NK-92 treated with Interleukin-12 subunit alpha and Interleukin-12 subunit beta, amount 100 ng/mL, for 24 hours (cell line): ENCODE data around the gene LEKR1.

Experiments used
- DNase-seq: peaks from one replicate; lab custom pipeline; 2025; lab: John Stamatoyannopoulos, UW

The LEKR1 gene

DNA sequence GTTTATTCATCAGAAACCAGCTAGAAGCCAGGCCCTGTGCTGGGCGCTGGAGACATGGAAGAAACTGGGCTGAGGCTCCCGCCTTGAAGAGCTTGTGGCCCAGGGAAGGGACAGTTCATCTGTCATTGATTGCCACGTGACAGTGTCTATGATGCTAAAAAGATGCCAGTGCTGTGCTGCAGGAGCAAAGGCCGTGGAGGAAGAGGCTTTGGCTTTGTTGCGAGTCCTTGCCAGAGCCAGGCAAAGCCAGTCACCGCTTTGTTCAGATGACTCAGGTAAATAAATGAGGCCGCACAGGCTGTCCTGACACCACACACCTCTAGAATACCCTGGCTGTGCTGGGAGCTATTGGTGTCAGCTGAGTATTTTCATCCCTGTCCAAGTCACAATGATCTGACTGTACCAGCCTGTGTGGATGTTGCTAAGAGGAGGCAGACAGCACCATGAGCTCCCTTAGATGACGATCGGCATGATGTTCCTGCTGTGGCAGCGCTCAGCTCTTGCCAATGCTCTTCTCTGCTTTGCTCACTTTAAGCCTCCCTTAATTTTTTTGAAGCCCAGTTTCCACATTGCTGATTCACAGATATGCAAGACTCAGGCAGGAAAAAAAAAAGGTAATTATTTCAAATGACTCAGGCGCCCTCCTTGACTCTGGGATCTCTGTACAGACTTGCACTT lies 256.3 kb downstream of the LEKR1 start:
- DNase-seq, result no peak

DNA sequence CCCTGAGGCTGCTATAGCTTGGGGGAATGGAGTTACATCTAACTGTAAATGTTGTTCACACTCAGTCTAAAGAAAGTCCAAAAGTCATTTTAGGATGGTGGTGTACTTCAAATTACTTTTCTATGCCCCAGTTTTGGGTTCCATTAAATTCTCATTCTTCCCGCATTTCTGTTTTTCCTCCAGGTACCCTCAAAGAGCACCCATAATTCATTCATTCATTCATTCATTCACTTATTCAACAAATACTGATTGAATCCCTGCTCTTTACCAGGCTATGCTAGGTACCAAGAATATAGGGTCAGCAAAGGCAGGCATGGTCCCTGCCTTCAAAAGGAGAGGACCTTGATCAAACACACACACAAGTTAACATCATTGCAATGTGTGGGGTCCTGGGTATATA lies 257.7 kb downstream of the LEKR1 start:
- DNase-seq, result no peak

DNA sequence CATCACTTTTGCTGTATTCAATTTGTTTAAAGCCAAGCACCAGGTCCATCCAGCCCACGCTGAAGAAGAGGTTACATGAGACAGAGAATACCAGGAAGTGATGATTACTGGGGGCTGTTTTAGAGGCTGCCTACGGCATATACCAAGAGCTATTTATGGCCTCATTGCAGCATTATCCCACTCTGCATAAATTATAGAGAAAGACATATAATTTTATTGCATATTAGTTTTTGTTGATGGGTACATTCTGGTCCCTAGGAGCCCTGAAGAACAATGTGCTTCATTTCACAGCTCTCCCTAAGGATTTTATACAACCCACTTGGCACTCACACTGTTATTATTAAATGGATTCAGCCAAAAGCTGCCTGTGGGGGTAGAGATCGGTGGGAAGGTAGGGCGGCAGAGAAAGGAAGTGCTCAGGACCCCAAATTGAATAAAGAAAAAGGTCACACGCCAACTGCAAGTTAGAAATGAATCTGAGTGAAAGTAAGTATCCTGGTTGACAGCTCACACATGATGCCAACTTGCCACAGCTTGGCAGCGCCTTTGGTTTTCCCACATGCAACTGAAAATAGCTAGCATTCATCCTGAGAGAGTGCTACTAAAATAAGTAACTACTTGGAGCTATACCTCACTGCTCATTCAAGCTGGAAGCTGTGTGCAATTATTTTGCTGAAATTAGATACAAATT lies 260.1 kb downstream of the LEKR1 start:
- no peak for DNase-seq

DNA sequence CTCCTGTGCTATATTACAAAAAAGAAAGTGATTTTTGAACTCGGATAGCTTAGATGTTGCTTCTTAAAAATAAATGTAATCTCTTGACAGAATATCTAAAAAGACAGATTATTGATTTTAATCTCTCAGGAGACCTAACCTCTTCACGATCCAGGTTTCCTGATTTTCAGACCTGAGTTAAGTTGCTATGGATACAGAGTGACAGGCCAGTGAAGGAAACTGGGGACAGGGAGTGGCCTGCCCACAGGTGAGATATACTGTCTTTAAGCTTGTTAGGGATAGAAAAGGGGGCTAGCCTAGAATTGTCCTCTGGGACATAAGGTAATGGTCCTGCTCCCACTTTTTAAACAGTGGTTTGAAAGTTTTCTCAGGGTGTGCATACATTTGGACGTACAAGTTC lies 260.6 kb downstream of the LEKR1 start:
- DNase-seq, result no peak

DNA sequence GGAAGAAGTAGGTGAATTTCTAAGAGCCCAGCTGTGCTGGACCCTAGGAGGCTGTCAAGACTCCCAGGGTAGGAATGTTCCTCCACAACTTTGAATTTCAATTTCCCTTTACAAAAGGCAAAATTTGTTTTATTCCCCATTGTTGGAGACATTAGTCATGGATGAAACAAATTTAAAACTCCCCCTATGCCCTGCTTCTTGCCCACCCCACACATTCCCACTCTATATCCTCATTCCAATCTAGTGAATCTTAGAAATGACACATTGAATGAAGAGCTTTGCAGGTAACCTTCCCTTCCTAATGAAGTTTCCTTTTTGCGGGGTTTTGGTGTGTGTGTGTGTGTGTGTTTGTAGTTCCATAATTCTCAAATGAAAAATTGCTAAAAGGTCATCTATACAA lies 261.2 kb downstream of the LEKR1 start:
- DNase-seq, result no peak

DNA sequence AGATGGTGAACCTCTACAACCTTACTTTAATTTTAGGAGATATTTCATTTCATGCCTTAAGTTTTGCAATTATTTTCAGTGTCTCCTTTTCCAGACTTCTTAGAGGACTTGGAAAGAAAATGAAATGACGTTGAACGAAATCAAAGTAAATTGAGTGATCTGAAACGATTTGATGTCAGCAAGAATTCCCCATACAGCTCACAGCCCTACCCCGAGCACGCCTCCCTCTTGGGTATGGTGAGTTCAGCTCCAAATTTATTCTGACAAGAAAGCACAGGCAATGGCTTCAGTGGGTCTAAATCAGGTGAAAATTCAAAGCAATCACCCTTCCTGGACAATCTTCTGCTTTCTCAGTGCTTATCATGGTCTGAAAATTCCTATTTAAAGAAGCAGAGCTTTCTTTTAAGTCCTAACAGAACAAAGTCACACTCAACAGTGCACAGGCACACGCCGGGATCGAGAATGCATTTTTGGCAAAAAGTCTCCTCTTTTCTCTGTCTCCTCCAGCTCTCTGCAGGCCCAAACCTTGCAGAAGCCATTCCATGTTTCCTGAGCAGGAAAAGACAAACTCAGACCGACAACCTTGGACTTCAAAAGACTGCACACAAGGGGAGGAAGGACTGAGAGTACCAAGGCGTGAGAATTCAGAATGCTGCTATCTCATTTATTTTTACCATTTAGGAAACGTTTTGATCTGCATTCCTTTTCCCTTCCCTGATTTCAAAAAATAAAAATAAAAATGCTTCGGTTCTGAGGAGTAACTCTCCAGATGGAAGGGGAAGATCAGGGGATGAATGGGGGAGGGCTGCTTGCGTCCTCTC lies 261.8 kb downstream of the LEKR1 start:
- no peak for DNase-seq

DNA sequence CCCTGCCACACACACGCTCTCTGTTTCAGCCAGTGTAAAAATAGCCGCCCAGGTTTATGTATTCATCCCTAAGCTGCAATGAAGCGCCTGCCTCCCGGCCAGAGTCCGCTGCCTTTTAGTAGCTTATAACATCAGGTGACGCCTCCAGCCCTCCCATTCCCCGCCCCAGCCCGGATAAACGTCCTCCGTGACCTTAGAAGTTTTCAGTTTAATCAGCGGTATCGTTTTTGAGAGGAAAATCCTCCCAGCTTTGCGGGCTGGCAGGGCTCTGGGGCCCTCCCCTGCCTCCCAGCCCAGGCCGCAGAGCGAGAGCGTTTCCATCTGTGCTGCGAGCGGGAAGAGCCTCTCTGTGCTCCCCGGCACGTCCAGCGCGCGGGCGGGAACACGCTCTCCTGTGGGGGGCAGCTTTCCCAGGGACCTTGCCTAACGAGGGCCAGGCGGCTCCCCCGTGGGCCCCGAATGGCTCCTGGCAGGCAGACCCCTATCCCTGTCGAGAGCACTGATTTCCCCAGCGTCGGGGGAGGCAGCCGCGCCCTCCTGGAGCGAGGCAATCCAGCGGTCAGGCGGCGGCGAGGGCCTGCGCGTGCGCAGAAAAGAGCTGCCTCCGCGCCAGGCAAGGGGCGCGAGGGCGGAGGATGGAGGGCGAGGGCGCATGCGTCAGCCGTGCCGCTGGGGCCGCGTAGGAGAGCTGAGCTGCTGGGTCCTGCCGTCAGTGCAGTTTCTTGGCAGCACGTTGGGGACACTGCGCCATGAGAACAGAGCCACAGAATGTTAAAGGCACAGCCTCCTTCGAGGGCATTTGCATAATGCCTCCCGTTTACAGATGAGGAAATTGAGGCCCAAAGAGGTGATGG lies 262.7 kb downstream of the LEKR1 start:
- DNase-seq, result no peak

DNA sequence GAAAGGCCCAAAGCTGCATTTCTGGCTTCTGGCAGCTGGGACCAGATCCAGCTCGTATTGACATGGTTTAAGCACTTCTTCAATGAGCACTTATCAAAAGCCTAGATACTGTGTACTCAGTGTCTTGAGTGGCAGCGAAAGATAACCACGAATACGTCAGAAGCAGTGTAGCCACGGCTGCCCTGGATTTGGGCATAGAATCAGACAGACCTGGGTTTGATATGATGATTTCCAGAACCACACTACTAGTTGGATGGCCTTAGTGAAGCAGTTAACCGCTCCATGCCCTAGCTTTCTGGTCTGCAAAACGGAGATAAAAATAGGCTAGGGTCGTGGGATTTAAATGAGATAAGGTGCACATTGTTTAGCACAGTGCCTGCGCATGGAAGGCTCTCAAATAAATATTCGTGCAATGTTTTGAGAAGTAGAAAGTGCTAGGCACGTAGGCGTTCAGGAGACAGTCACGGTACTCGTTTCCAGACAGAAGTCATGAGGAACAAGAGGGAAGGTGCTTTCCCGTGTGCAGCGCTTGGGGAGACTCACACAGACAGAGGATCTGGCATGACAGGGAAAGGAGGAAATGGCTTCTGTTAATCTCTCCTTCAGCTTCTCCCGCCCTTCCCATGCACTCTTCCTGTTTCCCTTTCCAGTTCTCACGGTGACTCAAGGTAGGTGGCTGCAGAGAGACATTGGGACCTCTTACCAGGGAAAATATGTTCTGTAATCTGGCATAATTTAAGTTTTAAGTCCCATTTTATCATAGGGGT lies 263.5 kb downstream of the LEKR1 start:
- DNase-seq, result no peak

DNA sequence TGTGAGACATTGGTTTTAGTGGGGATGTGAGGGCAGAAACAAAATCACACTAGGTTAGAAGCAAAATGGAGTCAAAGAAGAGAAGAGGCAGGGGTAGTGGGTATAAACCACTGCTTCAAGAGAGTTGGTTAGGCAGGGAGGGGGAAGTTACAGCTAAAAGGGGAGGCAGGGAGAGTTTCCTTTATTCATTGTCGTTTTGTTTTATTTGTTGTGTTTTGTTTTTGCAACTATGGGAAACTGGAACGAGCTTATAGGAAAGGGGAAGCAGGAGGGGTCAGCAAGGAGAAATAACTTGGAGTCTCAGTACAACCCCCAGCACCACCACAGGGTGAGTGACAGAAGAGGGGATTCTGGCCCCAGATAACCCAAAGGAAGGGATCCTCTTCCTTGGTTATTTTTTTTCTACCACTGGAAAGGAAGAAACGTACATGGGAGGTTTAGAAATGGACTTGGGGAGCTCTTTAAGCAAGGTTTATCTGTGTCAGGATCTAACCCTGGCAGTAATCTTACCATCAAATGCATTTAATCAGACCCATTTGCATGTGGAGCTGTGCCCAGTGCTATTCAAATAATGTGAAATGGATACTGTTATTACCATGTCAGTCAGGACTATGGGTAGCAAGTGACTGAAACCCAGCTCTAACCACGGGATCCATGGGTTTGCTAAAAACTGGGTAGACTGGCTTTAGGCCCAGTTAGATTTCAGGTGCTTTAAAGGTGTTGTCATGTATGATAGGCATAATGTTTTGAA lies 265.1 kb downstream of the LEKR1 start:
- no peak for DNase-seq

DNA sequence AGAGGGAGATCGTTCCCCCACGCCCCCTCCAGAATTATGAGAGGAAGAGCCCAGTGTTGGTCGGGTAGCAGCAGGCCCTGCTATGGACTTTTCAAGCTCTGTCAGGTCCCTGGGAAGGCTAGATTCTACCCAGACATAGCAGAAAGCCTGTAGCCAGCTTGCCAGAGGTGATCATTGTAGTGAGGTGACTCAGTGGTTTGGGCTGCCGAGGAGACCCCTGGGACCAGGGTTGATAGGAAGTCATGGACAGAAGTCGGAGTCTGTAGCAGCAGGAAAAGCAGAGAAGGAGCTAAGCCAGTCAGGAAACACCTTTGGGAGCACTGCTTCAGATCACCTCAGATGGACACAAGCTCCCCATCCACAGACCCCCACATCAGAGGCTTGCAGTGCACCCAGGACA lies 266.1 kb downstream of the LEKR1 start:
- DNase-seq, result no peak

DNA sequence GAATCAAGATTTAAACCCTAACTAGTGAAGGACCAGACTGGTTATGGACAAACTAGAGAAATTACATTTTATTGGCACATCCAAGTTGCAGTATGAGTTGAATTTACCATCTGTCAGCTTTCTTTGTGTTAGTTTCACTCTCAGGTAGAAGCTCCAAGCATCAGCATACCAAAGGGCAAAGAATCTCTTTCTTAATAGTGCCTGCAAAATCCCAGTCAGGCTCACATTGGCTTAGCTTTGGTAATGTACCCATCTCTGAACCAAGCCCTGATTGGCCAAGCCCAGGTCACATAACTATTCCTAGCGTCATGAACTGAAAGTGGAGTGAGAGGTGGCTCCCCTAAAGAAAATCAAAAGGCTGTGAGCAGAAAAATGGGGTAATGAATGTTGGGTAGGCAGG lies 266.9 kb downstream of the LEKR1 start:
- no peak for DNase-seq

DNA sequence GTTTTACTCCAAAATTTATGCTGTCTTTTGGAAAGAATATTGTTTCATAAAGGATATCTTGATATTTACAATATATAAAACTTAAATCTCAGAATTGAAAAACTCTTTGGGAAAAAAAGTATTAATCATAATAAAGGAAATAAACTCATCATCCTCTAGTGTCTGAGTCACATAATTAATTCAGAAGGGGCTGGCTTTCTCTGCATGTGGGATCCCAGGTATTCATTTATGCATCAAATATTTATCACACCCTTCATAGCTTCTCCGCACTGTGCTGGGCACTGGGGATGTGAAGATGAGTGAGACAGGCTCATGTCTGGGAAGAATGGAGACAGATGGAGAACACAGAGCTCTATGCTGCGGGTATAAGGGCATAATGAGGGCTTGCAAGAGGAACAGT lies 268.1 kb downstream of the LEKR1 start:
- DNase-seq, result no peak

DNA sequence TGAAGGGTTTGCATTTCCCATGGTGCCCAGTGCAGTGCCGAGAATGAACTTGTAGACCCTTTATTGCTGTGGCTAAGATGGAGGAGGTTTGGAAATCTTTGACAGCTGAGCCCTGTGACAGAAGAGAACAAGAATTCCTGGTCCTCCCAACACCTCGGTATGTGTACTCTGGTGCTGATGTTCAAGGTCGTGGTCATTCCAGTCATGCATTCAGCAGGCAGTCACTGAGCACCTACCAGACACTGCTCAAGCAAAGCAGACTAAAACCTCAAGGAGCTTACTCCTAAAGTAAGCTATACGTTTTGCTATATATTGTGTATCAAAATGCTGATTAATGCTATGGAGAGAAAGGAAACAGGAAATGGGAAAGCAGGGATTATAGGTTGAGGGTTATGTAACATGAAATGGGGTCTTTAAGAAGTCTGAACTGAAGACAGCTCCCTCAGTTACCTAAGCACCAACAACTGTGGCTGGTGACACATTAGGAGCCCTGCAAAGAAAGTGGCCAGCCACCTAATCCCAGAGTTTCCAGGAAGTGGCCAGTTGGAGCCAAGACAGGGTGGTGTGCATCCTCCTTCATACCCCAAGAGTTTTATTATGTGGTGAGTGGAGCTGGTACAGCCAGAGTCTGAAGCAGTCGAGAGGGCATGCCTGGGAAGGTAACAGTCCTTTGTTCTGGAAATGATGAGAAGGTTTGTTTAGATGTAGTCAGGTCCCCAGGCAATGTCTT lies 268.8 kb downstream of the LEKR1 start:
- DNase-seq, result no peak
